ENCODE measurements around the gene AQP12B. TPM values are rescaled to one million over a fixed set of nuclear protein-coding genes. Genes with fewer than 3 reads are reported as not detected.
A peak's percentile ranks its signal among the peaks of the same experiment; 100 is the strongest.

The AQP12B gene
- total RNA-seq, 1 experiment from 2014 or later: not detected

DNA sequence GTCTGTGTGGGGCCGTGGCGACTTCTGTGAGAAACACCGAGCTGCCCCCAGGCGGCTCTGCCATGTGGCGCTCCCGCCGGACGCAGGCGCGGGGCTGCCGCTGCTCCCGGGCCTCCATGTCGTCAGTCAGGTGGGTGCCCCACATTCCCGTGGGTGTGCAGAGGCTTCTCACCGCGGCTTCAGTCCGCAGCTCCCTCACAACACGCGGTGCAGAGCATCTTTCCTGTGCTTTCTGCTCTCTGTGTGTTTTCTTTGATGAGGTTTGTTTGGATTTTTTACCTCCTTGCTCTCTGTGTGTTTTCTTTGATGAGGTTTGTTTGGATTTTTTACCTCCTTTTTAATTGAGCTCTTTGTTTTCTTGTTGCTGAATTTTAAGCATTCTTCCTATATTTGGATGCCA is 22.0 kb upstream of the AQP12B start:
- no TSS peak for BruUV-seq (replicated peaks)
- Mint-ChIP-seq H3K9me3 (ENCODE audit: unreplicated experiment) (no peaks in the 10 kb centered on the region), H3K4me1 (ENCODE audit: low read depth, unreplicated experiment) (no peaks in the 10 kb centered on the region), H3K4me3 (ENCODE audit: unreplicated experiment) (no peak overlapping the region), H3K27ac (ENCODE audit: unreplicated experiment) (no peak overlapping the region), H3K36me3 (ENCODE audit: insufficient read depth, unreplicated experiment) (no peaks in the 10 kb centered on the region), H3K27me3 (ENCODE audit: insufficient read depth, unreplicated experiment) (peaks cover 9% of the 10 kb centered on the region)
- Histone ChIP-seq H3K36me3 (ENCODE audit: control insufficient read depth, insufficient read depth, low read length) (no peaks in the 10 kb centered on the region), H3K4me3 (ENCODE audit: low read depth, low read length) (no peak overlapping the region), H3K9me3 (no peaks in the 10 kb centered on the region), H3K4me1 (no peaks in the 10 kb centered on the region), H3K27me3 (replicated peaks; ENCODE audit: control insufficient read depth, insufficient read depth, low read length) (no peaks in the 10 kb centered on the region; the same call in 1 of the 2 replicates)
- DNase-seq: no peak
- ChIA-PET CTCF (no interaction called here), POLR2A (no interaction called here)
- TF ChIP-seq, protein P1, sequence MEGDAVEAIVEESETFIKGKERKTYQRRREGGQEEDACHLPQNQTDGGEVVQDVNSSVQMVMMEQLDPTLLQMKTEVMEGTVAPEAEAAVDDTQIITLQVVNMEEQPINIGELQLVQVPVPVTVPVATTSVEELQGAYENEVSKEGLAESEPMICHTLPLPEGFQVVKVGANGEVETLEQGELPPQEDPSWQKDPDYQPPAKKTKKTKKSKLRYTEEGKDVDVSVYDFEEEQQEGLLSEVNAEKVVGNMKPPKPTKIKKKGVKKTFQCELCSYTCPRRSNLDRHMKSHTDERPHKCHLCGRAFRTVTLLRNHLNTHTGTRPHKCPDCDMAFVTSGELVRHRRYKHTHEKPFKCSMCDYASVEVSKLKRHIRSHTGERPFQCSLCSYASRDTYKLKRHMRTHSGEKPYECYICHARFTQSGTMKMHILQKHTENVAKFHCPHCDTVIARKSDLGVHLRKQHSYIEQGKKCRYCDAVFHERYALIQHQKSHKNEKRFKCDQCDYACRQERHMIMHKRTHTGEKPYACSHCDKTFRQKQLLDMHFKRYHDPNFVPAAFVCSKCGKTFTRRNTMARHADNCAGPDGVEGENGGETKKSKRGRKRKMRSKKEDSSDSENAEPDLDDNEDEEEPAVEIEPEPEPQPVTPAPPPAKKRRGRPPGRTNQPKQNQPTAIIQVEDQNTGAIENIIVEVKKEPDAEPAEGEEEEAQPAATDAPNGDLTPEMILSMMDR (IDR thresholded peaks at IDR 0.05; ENCODE audit: insufficient read depth in 1 of 2, low read depth in 1 of 2, low read length in 1 of 2, severe bottlenecking in 1 of 2, unreplicated experiment in 1 of 2): no peak
- intact Hi-C loops (cut with micrococcal nuclease; ENCODE audit: unreplicated experiment): loop anchor here (10.0 kb wide), 1 partner anchor 60 kb away; no protein-coding TSS in a partner anchor

DNA sequence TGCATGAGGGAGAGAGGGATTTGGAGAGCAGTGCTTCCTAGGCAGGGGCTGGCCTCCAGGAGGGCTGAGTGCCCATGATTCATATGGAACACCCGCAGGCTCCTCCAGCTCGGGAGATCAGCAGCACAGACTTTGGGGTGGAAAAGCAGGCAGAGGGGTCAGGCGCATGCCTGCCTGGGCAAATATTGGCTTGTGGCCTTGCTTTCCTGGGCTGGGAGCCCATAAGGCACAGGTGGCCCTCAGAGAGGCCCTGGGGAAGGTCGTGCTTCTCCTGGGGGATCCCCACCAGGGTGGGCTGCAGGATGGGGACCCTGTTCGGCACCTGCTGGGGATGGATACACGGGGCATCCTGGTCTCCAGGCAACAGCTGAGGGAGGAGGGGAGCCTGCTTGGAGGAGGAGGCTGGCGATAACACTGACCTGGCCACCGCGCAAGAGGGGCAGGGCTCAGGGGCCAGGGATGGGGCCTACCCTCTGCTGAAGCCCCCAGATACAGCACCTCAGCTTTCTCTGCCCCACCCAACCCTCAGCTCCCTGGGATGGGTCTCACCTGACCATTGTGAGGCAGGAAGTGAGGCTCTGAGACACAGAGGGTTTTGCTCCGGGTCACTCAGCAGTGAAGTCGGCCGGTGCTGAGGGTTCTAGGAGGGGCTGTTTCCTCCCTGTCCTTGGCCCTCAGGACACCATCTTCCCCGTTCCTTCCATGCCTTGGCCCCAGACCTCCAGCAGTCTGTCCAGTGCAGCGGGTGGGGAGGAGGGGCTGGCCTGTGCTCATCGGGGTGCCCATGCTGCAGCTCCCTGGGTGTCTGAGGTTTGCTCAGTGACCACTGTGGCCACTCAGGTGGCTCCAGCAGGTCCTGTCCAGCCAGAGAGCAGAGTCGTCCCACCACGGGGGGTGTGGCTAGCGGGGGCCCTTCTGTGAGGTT is 21.0 kb upstream of the AQP12B start:
- no peaks in the 10 kb centered on the region for H3K9me3 Mint-ChIP-seq (ENCODE audit: unreplicated experiment)
- TF ChIP-seq, protein P1 (IDR thresholded peaks at IDR 0.05; ENCODE audit: insufficient read depth in 1 of 2, low read depth in 1 of 2, low read length in 1 of 2, severe bottlenecking in 1 of 2, unreplicated experiment in 1 of 2): no peak
- intact Hi-C loops (cut with micrococcal nuclease; ENCODE audit: unreplicated experiment): loop anchor here (10.0 kb wide), 1 partner anchor 59 kb away; no protein-coding TSS in a partner anchor
- DNase-seq: peak in 1 of 2 experiments; percentile 19
- Histone ChIP-seq H3K9me3 (no peaks in the 10 kb centered on the region), H3K36me3 (ENCODE audit: control insufficient read depth, insufficient read depth, low read length) (no peaks in the 10 kb centered on the region), H3K4me3 (ENCODE audit: low read depth, low read length) (no peak overlapping the region), H3K4me1 (no peaks in the 10 kb centered on the region), H3K27me3 (replicated peaks; ENCODE audit: control insufficient read depth, insufficient read depth, low read length) (no peaks in the 10 kb centered on the region; the same call in 1 of the 2 replicates)
- no TSS peak for BruUV-seq (replicated peaks)
- ChIA-PET CTCF (no interaction called here), POLR2A (no interaction called here)
- H3K4me1 Mint-ChIP-seq (ENCODE audit: low read depth, unreplicated experiment): no peaks in the 10 kb centered on the region
- H3K27ac Mint-ChIP-seq (ENCODE audit: unreplicated experiment): no peak overlapping the region
- no peaks in the 10 kb centered on the region for H3K36me3 Mint-ChIP-seq (ENCODE audit: insufficient read depth, unreplicated experiment)
- no peak overlapping the region for H3K4me3 Mint-ChIP-seq (ENCODE audit: unreplicated experiment)
- H3K27me3 Mint-ChIP-seq (ENCODE audit: insufficient read depth, unreplicated experiment): peaks cover 9% of the 10 kb centered on the region

DNA sequence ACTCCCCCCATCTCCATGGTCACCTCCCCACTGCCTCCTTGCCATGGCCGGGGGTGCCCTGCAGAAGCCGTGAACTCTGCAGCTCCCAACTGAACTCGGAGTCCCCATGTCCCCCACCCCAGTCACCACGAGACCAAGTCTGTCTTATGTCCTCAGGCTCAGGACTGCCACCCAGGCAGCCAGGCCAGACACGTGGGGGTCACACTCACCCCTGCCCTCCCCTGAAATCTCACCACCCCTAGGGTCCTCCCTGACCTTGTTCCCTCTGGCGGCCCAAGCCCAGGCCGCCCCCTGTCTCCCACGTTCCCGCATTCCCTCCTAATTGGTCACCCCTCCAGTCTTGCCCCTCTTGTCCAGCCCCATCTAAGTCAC is 19.9 kb upstream of the AQP12B start:
- POLR2A ChIA-PET: no interaction called here
- H3K9me3 Mint-ChIP-seq (ENCODE audit: unreplicated experiment): no peaks in the 10 kb centered on the region
- H3K4me3 Mint-ChIP-seq (ENCODE audit: unreplicated experiment): no peak overlapping the region
- no peaks in the 10 kb centered on the region for H3K4me1 Mint-ChIP-seq (ENCODE audit: low read depth, unreplicated experiment)
- TF ChIP-seq, protein P1 (IDR thresholded peaks at IDR 0.05; ENCODE audit: insufficient read depth in 1 of 2, low read depth in 1 of 2, low read length in 1 of 2, severe bottlenecking in 1 of 2, unreplicated experiment in 1 of 2): no peak
- Histone ChIP-seq H3K27me3 (replicated peaks; ENCODE audit: control insufficient read depth, insufficient read depth, low read length) (no peaks in the 10 kb centered on the region; the same call in 1 of the 2 replicates), H3K4me1 (no peaks in the 10 kb centered on the region), H3K4me3 (ENCODE audit: low read depth, low read length) (no peak overlapping the region), H3K9me3 (no peaks in the 10 kb centered on the region), H3K36me3 (ENCODE audit: control insufficient read depth, insufficient read depth, low read length) (no peaks in the 10 kb centered on the region)
- CTCF ChIA-PET: no interaction called here
- H3K27ac Mint-ChIP-seq (ENCODE audit: unreplicated experiment): no peak overlapping the region
- H3K27me3 Mint-ChIP-seq (ENCODE audit: insufficient read depth, unreplicated experiment): peaks cover 9% of the 10 kb centered on the region
- H3K36me3 Mint-ChIP-seq (ENCODE audit: insufficient read depth, unreplicated experiment): no peaks in the 10 kb centered on the region
- BruUV-seq (replicated peaks): no TSS peak
- intact Hi-C loops (cut with micrococcal nuclease; ENCODE audit: unreplicated experiment): loop anchor here (10.0 kb wide), 1 partner anchor 58 kb away; no protein-coding TSS in a partner anchor
- peak in 1 of 2 experiments; percentile 7 for DNase-seq
